Measurements from ENCODE around the gene CST4.
"Not testable (repeated sequence)": the region's sequence is repeated elsewhere in the genome, so short reads cannot be mapped to it uniquely, and the experiment has no call there.

Gene CST4

GRCh38 chr20:23659610-23659988 is 29.2 kb downstream of the CST4 start:
- DNase-seq = not testable (repeated sequence)

- no peak for DNase-seq
These were observed 29.7 kb downstream of the CST4 start for GRCh38 chr20:23658989-23659609.

- no peak for DNase-seq
These were observed 30.5 kb downstream of the CST4 start for GRCh38 chr20:23658336-23658735.

GRCh38 chr20:23657202-23657601 is 31.6 kb downstream of the CST4 start:
- DNase-seq = no peak

GRCh38 chr20:23656372-23656771 is 32.5 kb downstream of the CST4 start:
- DNase-seq = no peak

- DNase-seq = no peak
These were observed 33.2 kb downstream of the CST4 start for GRCh38 chr20:23655491-23656211.

- no peak for DNase-seq
These were observed 34.1 kb downstream of the CST4 start for GRCh38 chr20:23654717-23655116.

GRCh38 chr20:23654000-23654399 is 34.8 kb downstream of the CST4 start:
- no peak for DNase-seq

- no peak for DNase-seq
These were observed 35.4 kb downstream of the CST4 start for GRCh38 chr20:23653400-23653938.

GRCh38 chr20:23652926-23653325 is 35.9 kb downstream of the CST4 start:
- no peak for DNase-seq

- DNase-seq = no peak
These were observed 36.5 kb downstream of the CST4 start for GRCh38 chr20:23652371-23652770.

- no peak for DNase-seq
These were observed 37.7 kb downstream of the CST4 start for GRCh38 chr20:23651117-23651516.

GRCh38 chr20:23649830-23650417 is 38.9 kb downstream of the CST4 start:
- no peak for DNase-seq

GRCh38 chr20:23649242-23649641 is 39.6 kb downstream of the CST4 start:
- DNase-seq = no peak

GRCh38 chr20:23647346-23647745 is 41.5 kb downstream of the CST4 start:
- no peak for DNase-seq

GRCh38 chr20:23646106-23646873 is 42.5 kb downstream of the CST4 start:
- DNase-seq = no peak

- DNase-seq = no peak
These were observed 43.3 kb downstream of the CST4 start for GRCh38 chr20:23645575-23645974.

- DNase-seq = no peak
These were observed 44.7 kb downstream of the CST4 start for GRCh38 chr20:23644164-23644563.

GRCh38 chr20:23643659-23644058 is 45.2 kb downstream of the CST4 start:
- no peak for DNase-seq

- DNase-seq = no peak
These were observed 46.7 kb downstream of the CST4 start for GRCh38 chr20:23641936-23642751.

- DNase-seq = no peak
These were observed 47.9 kb downstream of the CST4 start for GRCh38 chr20:23640671-23641667.

Measured in NCI-H1930 (cell line).